Hematopoietic multipotent progenitor cell treated with erythropoietin and hydrocortisone succinate and interleukin-3 and kit ligand, for 15 days (in vitro differentiated cells): ENCODE results near the gene HBQ1.
"Not testable (repeated sequence)": the region's sequence is repeated elsewhere in the genome, so short reads cannot be mapped to it uniquely, and the experiment has no call there.

Experiments
- DNase-seq: peaks from one replicate; pipeline ENCODE4 v3.0.0-alpha.2; 2015; ENCODE audit warnings: low spot score

Gene HBQ1

DNA sequence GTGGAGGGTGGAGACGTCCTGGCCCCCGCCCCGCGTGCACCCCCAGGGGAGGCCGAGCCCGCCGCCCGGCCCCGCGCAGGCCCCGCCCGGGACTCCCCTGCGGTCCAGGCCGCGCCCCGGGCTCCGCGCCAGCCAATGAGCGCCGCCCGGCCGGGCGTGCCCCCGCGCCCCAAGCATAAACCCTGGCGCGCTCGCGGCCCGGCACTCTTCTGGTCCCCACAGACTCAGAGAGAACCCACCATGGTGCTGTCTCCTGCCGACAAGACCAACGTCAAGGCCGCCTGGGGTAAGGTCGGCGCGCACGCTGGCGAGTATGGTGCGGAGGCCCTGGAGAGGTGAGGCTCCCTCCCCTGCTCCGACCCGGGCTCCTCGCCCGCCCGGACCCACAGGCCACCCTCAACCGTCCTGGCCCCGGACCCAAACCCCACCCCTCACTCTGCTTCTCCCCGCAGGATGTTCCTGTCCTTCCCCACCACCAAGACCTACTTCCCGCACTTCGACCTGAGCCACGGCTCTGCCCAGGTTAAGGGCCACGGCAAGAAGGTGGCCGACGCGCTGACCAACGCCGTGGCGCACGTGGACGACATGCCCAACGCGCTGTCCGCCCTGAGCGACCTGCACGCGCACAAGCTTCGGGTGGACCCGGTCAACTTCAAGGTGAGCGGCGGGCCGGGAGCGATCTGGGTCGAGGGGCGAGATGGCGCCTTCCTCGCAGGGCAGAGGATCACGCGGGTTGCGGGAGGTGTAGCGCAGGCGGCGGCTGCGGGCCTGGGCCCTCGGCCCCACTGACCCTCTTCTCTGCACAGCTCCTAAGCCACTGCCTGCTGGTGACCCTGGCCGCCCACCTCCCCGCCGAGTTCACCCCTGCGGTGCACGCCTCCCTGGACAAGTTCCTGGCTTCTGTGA lies 3.5 kb upstream of the HBQ1 start, which contains the start of gene HBA1:
Gene HBA1 (plus strand): TSS at position 204 of the 906 bp plus-strand sequence. CDS start 37 bp downstream, at position 241.
- DNase-seq, result not testable (repeated sequence)

DNA sequence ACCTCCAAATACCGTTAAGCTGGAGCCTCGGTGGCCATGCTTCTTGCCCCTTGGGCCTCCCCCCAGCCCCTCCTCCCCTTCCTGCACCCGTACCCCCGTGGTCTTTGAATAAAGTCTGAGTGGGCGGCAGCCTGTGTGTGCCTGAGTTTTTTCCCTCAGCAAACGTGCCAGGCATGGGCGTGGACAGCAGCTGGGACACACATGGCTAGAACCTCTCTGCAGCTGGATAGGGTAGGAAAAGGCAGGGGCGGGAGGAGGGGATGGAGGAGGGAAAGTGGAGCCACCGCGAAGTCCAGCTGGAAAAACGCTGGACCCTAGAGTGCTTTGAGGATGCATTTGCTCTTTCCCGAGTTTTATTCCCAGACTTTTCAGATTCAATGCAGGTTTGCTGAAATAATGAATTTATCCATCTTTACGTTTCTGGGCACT lies 2.9 kb upstream of the HBQ1 start:
- peak; percentile 70 for DNase-seq

DNA sequence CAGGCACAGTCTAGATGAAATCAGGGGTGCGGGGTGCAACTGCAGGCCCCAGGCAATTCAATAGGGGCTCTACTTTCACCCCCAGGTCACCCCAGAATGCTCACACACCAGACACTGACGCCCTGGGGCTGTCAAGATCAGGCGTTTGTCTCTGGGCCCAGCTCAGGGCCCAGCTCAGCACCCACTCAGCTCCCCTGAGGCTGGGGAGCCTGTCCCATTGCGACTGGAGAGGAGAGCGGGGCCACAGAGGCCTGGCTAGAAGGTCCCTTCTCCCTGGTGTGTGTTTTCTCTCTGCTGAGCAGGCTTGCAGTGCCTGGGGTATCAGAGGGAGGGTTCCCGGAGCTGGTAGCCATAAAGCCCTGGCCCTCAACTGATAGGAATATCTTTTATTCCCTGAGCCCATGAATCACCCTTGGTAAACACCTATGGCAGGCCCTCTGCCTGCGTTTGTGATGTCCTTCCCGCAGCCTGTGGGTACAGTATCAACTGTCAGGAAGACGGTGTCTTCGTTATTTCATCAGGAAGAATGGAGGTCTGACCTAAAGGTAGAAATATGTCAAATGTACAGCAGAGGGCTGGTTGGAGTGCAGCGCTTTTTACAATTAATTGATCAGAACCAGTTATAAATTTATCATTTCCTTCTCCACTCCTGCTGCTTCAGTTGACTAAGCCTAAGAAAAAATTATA lies 2.1 kb upstream of the HBQ1 start:
- peak; percentile 87 for DNase-seq

DNA sequence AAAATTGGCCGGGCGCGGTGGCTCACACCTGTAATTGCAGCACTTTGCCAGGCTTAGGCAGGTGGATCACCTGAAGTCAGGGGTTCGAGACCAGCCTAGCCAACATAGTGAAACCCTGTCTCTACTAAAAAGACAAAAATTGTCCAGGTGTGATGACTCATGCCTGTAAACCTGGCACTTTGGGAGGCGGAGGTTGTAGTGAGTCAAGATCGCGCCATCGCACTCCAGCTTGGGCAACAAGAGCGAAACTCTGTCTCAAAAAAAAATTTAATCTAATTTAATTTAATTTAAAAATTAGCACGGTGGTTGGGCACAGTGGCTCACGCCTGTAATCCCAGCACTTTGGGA lies 1.6 kb upstream of the HBQ1 start:
- DNase-seq, result peak; percentile 86

DNA sequence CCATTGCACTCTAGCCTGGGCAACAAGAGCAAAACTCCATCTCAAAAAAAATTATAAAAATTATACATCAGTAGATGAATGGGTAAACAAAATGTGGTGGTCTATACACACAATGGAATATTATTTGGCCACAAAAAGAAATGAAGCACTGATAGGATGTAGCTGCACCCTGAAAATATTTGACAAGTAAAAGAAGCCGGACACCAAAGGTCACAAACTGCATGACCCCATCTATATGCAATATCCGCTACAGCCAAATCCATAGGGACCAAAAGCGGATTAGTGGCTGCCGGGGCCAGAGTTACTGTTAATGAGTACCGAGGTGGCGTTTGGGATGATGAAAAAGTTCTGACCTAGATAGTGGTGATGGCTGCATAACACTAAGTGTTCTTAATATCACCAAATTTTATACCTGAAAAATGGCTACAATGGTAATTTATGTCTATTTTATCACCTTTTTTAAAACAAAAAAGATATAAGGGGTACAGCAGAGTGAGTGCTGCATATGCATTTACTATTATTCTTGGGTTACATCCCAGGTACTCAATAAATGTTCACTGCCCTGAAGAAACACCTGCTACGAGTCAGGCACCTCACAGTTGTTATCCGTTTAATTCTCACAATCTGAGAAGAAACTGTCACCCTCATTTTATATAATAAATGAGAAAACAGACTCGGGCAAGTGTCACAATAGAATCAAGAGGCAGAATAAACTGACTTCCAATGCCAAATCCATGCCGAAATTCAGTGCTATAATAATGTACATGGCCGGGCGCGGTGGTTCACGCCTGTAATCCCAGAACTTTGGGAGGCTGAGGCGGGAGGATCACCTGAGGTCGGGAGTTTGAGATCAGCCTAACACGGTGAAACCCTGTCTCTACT lies 807 bp upstream of the HBQ1 start:
- DNase-seq, result peak; percentile 89

DNA sequence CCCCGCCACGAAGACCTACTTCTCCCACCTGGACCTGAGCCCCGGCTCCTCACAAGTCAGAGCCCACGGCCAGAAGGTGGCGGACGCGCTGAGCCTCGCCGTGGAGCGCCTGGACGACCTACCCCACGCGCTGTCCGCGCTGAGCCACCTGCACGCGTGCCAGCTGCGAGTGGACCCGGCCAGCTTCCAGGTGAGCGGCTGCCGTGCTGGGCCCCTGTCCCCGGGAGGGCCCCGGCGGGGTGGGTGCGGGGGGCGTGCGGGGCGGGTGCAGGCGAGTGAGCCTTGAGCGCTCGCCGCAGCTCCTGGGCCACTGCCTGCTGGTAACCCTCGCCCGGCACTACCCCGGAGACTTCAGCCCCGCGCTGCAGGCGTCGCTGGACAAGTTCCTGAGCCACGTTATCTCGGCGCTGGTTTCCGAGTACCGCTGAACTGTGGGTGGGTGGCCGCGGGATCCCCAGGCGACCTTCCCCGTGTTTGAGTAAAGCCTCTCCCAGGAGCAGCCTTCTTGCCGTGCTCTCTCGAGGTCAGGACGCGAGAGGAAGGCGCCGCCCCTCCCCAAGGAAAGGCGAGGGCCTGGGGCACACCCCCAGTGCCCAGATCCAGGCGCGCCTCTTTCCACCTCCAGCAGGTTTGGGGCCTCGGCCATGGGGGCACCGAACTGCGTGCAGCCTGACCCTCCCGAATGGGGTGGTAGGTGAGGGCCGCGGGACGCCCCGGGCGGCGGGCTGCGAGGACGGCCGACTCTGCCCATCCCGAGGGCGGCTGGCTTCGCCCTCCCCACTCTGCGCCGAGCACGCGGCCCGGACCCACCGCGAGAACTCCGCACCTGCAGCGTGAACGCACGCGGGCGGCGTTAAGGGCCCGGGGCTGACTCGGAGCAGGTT lies 664 bp downstream of the HBQ1 start:
- DNase-seq, result peak; percentile 89

DNA sequence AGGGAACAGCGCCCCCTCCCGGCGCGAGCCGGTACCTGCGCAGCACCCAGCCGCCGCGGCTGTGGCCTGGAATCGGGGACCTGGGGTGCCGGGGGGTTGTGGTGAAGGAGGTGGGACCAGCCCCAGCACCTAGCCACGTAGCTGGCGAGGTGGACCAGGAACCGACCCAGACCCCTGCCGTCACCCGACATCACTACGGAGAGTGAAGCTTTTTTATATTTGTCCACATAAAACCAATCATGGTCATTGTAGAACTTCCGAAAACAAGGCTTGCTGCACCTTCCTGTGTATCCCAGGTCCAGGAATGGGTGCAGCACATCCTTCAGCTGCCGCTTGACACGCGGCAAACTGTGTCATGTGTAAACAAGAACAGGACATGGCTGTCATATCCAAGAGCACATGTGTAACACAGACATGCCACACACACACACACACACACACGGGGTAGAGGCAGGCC lies 1.3 kb downstream of the HBQ1 start:
- DNase-seq, result no peak

DNA sequence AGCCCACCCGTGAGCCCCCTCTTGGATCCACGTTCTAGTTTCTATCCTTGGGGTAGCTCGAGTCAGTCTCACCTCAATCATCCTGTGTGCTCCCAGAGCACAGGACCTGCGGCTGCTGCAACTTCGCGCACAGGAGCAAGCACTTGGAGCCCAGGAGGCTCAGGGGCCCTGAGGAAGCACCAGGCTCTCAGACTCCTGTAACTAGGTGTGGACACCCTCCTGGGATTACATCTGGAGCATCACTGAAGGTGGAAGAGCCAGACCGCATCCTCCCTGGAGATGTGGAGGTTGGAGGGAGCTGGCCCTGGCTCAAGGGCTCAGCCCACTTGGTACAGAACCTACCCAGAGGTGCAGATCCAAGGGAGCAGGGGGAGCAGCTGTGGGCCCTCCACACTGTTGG lies 2.7 kb downstream of the HBQ1 start:
- no peak for DNase-seq

DNA sequence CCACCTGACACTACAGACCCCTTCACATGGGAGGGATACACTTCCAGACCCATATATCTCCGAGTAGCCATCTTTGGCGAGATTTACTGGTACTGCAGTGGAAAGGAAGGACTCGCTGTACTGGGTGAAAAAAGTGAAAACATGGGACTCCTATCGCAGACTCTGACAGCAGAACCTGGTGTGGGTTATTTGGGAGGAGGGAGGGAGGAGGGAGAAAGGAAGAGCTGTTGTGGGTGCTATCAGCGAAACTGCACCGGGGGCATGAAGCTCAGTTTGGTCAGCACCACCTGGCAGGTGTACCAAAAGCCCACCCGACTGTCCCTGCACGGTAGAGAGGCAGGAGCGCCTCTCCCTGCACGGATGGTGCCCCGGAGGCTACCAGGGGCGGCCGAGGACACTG lies 5.0 kb downstream of the HBQ1 start:
- no peak for DNase-seq

DNA sequence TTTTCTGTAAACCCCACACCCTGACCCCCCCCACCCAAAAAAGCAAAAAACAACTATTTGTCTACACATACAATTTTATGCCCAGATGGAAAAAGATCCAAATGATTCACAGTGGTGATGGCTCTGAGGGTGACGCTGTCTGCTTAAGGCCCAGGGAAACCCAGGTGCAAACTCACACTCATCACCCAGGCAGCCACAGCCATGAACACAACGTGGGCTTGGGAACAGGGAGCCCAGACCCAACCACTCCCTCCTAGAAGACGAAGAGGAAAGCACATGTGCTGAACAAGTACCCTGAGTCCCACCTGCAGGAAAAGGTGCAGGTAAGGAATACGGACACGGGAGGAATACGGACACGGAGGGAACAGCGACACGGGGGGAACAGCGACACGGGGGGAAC lies 5.4 kb downstream of the HBQ1 start:
- DNase-seq, result no peak

DNA sequence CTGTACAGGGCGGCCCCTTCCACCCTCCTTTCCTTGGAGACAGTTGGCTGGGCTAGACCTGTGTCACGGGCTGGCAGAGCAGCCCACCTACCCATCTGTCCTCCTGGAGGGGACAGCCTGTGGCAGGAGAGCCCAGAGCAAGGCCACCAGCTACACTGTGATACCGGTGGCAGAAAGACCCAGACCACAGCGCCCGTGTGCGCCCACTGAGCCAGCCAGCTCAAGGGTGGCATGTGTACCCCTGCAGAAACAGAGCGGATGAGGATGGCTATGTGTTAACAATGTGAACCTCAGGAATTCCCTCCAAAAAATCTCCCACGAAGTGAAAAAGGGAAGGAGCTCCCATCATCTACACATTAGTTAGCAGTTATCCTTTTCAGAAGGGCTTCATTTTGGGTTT lies 7.1 kb downstream of the HBQ1 start:
- DNase-seq, result no peak

DNA sequence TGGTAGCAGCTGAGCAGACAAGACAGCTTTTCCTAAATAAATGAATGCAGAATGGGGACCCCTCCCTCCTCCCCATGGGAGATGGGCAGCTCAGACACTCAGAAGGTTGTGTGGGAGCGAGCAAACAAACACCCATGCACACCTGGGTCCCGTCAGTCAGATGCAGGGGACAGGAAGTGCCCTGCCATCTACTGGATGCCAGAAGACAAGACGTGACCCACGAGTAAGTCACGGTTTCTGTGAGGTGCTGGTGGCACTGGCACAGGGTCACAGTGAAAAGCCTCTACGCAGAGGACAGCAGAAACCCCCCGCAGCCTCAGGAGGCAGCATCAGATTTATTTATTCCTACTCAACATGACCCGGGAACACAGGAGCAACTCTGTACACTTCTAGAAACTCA lies 8.4 kb downstream of the HBQ1 start:
- DNase-seq, result peak; percentile 45

DNA sequence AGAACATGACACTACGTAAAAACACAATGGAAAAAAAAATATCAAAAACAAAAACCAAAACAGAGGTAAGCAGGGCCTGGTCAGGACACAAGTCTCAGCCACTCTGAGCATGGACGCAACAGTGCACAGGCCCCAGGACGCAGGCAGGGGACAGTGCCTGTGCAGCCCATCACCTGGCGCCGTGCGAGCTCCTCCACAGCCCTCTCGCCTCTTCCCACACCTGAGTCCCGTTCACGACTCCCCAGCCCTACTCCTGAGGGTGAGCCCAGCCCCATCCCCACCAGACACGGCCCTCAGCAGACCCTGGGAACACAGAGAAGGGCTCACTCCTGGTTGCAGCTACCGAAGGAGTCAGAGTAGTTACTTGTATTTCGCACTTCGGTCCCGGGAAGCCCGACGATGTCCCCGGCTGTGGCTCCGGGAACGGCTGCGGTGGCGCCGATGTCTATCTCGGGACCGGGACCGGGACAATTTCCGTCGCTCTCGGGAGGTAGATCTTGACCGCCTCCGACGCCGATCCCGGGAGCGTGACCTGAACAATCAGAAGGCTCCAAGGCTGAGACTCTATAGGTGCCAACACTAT lies 9.4 kb downstream of the HBQ1 start:
- DNase-seq, result no peak

DNA sequence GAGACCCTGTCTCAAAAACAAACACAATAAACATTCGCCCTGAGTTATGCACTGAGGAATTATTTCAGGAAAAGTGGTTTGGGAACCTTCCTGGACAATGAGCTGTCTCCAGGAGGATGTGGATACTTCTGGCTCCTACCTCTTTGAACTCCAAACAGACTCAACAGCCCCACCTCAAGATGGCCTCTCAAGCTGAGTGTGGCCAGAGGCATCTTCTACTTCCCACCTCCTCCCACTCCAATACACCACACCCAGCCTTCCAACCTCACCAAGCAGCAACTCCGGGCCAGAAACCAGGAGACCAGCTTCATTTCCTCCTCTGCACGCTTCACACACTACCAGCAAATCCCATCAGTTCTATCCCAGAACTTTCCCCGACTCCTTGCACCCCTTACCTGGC lies 11.6 kb downstream of the HBQ1 start:
- no peak for DNase-seq

DNA sequence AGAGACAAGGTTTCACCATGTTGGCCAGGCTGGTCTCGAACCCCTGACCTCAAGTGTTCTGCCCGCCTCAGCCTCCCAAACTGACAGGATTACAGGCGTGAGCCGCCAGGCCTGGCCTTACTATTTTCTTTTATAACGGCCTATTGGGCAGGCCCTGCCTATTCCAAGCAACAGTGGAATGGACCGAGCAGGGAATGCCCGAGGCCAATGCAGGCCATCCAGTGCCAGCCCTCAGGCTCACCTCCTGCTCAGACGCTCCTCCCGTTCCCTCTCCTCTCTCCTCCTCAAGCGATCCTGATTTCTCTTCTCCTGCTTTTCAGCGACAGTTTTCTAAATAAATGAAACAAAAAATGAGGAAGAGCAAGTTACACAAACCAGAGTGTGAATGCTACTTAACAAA lies 12.4 kb downstream of the HBQ1 start:
- no peak for DNase-seq

DNA sequence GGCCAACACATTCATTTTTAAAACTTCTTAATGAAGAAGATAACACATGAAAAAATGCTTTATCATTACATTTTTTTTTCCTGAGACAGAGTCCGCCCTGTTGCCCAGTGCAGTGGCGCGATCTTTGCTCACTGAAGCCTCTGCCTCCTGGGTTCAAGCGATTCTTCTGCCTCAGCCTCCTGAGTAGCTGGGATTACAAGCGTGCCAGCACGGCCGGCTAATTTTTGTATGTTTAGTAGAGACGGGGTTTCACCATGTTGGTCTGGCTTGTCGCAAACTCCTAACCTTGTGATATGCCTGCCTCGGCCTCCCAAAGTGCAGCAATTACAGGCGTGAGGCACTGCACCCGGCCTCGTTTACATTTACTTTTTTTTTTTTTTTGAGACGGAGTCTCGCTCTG lies 13.2 kb downstream of the HBQ1 start:
- no peak for DNase-seq

DNA sequence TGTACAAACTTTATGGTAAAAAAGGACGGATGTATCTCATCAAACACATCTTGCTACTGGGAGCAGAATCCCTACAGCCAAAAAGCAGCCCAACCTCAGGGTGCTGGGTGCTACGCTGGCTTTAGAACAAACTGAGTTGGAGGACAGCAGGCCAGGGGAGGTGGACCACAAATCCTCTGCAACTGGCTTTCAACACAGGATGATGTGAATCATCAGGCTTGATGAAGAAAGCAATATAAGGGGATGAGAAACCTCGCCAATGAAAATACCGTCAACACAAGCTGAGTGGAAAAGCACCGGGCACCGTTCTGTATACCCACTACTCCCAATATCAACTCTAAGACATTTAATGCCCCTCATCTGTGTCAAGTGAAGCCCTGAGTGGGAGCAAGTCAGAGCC lies 14.3 kb downstream of the HBQ1 start:
- DNase-seq, result no peak

DNA sequence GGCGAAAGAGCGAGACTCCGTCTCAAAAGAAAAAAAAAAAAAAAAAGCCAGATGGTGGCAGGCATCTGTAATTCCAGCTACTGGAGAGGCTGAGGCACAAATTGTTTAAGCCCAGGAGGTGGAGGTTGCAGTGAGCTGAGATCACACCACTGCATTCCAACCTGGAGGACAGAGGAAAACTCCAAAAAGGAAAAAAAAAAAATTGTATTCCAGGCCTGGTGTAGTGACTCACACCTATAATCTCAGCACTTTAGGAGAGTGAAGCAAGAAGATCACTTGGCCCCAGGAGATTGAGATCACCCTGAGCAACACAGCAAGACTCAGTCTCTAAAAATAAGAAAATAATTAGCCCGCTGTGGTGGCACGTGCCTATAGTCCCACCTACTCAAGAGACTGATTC lies 20.1 kb downstream of the HBQ1 start:
- no peak for DNase-seq

DNA sequence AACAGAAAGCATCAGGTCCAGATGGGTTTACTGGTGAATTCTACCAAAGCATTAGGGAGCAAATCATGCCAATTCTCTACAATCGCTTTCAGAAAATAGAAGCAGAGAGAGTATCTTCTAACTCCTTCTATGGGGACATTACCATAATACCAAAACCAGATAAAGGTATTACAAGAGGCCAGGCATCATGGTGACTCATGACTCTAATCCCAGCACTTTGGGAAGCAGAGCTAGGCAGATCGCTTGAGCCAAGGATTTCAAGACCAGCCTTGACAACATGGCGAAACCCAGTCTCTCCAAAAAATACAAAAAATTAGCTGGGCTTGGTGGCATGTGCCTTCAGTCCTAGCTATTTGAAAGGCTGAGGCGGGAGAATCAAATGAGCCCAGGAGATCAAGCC lies 23.0 kb downstream of the HBQ1 start:
- DNase-seq, result no peak

DNA sequence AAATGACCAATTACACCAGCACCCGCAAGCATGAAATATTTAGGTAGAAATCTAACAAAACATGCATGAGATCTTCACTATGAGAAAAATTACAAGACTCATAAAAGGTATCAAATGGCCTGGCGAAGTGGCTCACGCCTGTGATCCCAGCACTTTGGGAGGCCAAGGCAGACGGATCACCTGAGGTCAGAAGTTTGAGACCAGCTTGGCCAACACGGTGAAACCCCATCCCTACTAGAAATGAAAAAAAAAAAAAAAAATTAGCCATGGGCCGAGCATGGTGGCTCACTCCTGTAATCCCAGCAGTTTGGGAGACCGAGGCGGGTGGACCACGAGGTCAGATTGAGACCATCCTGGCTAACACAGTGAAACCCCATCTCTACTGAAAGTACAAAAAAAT lies 23.8 kb downstream of the HBQ1 start:
- DNase-seq, result not testable (repeated sequence)

DNA sequence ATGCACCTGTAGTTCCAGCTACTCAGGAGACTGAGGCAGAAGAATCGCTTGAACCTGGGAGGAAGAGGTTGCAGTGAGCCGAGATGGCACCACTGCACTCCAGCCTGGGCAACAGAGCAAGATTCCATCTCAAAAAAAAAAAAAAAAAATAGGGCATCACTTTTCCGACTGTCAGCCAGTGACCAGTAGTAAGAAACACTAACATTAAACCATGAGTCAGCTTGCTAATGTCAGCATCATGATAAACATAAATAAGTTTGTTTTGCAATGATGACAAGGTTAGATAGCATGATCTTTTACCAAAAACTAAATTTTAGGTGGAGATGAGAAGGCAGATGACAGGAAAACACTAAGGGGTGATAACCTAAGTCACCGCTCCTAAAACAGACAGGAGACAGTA lies 29.1 kb downstream of the HBQ1 start:
- not testable (repeated sequence) for DNase-seq
